ENCODE data around the gene SNX27.

DNA sequence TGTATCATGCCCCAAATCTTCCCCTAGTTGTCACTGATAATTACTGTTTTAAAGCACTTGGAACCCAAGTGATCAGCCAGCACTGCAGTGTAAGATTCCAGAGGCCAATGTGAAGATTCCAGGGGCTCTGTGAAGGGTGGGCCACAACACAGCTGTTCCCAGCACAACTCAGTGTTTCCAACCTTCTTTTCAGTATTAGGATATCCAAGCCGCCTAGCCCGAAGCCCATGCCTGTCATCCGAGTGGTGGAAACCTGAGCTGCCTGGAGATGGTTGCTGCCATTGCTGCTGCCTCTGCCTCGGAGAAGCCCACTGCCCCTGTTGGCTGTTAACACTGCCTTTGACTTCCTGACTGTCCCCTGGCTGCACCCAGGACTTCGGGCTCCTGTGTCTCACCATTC, 30.4 kb upstream of the SNX27 start:
- no peak for TF ChIP-seq EZH2 (IDR thresholded peaks at IDR 0.05; ENCODE audit: borderline replicate concordance, low read depth, low read length, severe bottlenecking)
- TF ChIP-seq POLR2AphosphoS5 (IDR thresholded peaks at IDR 0.05; ENCODE audit: insufficient read depth, low read depth, low read length), result no peak
- TF ChIP-seq, protein P1, sequence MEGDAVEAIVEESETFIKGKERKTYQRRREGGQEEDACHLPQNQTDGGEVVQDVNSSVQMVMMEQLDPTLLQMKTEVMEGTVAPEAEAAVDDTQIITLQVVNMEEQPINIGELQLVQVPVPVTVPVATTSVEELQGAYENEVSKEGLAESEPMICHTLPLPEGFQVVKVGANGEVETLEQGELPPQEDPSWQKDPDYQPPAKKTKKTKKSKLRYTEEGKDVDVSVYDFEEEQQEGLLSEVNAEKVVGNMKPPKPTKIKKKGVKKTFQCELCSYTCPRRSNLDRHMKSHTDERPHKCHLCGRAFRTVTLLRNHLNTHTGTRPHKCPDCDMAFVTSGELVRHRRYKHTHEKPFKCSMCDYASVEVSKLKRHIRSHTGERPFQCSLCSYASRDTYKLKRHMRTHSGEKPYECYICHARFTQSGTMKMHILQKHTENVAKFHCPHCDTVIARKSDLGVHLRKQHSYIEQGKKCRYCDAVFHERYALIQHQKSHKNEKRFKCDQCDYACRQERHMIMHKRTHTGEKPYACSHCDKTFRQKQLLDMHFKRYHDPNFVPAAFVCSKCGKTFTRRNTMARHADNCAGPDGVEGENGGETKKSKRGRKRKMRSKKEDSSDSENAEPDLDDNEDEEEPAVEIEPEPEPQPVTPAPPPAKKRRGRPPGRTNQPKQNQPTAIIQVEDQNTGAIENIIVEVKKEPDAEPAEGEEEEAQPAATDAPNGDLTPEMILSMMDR (IDR thresholded peaks at IDR 0.05; ENCODE audit: extremely low read depth in 1 of 2, insufficient read depth in 1 of 2, low read depth in 1 of 2, low read length in 2 of 2), result no peak
- TF ChIP-seq POLR2A (IDR thresholded peaks at IDR 0.05; ENCODE audit: low read depth, low read length), result no peak
- TF ChIP-seq GATA2 (IDR thresholded peaks at IDR 0.05; ENCODE audit: insufficient read depth, insufficient read length, low read depth, low read length), result no peak
- TF ChIP-seq, protein P2, sequence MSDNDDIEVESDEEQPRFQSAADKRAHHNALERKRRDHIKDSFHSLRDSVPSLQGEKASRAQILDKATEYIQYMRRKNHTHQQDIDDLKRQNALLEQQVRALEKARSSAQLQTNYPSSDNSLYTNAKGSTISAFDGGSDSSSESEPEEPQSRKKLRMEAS (IDR thresholded peaks at IDR 0.05; ENCODE audit: insufficient read depth, insufficient read length), result no peak

Measured in endothelial cell of umbilical vein (primary cell).